Right ventricle myocardium inferior (tissue), 1 donor: ENCODE data around the gene SLC36A3. TPM values are rescaled to one million over a fixed set of nuclear protein-coding genes. Genes with fewer than 3 reads are reported as not detected.
"Not testable (repeated sequence)": the region's sequence is repeated elsewhere in the genome, so short reads cannot be mapped to it uniquely, and the experiment has no call there.

Experiments used
- ATAC-seq: fragments of 200-7000 bp; cut with Tn5 transposase; one replicate; pipeline ENCODE4 v1.9.1; 2020; ENCODE audit warnings: mild to moderate bottlenecking, moderate library complexity
- DNase-seq: peaks from one replicate; pipeline ENCODE4 v3.0.0; 2021; ENCODE audit errors: missing footprints
- intact Hi-C: fragments of 100-400 bp; cut with DNase I; formaldehyde crosslinking; loops from one replicate; pipeline ENCODE4 v1.11.0; 2022
- total RNA-seq: library from RNA; stranded (reverse); fragmentation: NEBNext Ultra II Directional; extraction: Animal tissue kit (Norgen Biotek cat#: 25700); gene quantifications from one replicate; pipeline ENCODE4 v1.2.1, GENCODE V29; 2021
- donor health status: DM: no; HTN: yes; CAD: no; lungs with severe emphysema.

SLC36A3 gene
- total RNA-seq, 1 donor from 2014 or later = not detected

GRCh38 chr5:151310932-151311331 is 7.4 kb upstream of the SLC36A3 start:
- intact Hi-C loops = loop anchor here (10.0 kb wide), 1 partner anchor 186 kb away; no protein-coding TSS in a partner anchor
- ATAC-seq = no peak
- no peak for DNase-seq

GRCh38 chr5:151309821-151310220 is 6.3 kb upstream of the SLC36A3 start:
- ATAC-seq, DNase-seq: not testable (repeated sequence)
- intact Hi-C loops = loop anchor here (10.0 kb wide), 1 partner anchor 185 kb away; no protein-coding TSS in a partner anchor

- intact Hi-C loops, ATAC-seq, DNase-seq: not testable (repeated sequence)
These were observed 5.7 kb upstream of the SLC36A3 start for GRCh38 chr5:151309266-151309665.

- DNase-seq = no peak
- no peak for ATAC-seq
- intact Hi-C loops = no loop called here
These were observed 5.3 kb downstream of the SLC36A3 start for GRCh38 chr5:151298063-151298855.

GRCh38 chr5:151296974-151297373 is 6.6 kb downstream of the SLC36A3 start:
- intact Hi-C loops = no loop called here
- DNase-seq (no peak), ATAC-seq (no peak)

- DNase-seq = no peak
- ATAC-seq = no peak
- intact Hi-C loops = no loop called here
These were observed 7.1 kb downstream of the SLC36A3 start for GRCh38 chr5:151296478-151296830.

GRCh38 chr5:151295791-151296477 is 7.6 kb downstream of the SLC36A3 start:
- intact Hi-C loops = no loop called here
- ATAC-seq (no peak), DNase-seq (no peak)

GRCh38 chr5:151295138-151295537 is 8.4 kb downstream of the SLC36A3 start:
- ATAC-seq = no peak
- intact Hi-C loops = no loop called here

GRCh38 chr5:151293624-151294023 is 9.9 kb downstream of the SLC36A3 start:
- DNase-seq = no peak
- no peak for ATAC-seq
- intact Hi-C loops = no loop called here

More at GRCh38 chr5:151295138-151295537, 8.4 kb downstream of the SLC36A3 start:
- no peak for DNase-seq

GRCh38 chr5:151288180-151288579 is 15.4 kb downstream of the SLC36A3 start:
- intact Hi-C loops = no loop called here
- ATAC-seq (no peak), DNase-seq (no peak)

GRCh38 chr5:151286246-151286645 is 17.3 kb downstream of the SLC36A3 start:
- DNase-seq (no peak), ATAC-seq (no peak)

GRCh38 chr5:151285683-151286082 is 17.9 kb downstream of the SLC36A3 start:
- DNase-seq = no peak
- ATAC-seq = no peak
- intact Hi-C loops = no loop called here

More at GRCh38 chr5:151286246-151286645, 17.3 kb downstream of the SLC36A3 start:
- intact Hi-C loops = no loop called here

- ATAC-seq (no peak), DNase-seq (no peak)
- intact Hi-C loops = no loop called here
These were observed 19.1 kb downstream of the SLC36A3 start for GRCh38 chr5:151284392-151284967.

GRCh38 chr5:151283120-151283825 is 20.3 kb downstream of the SLC36A3 start:
- ATAC-seq = no peak

GRCh38 chr5:151281001-151281639 is 22.4 kb downstream of the SLC36A3 start:
- intact Hi-C loops = no loop called here
- no peak for DNase-seq
- ATAC-seq = no peak

More at GRCh38 chr5:151283120-151283825, 20.3 kb downstream of the SLC36A3 start:
- intact Hi-C loops = no loop called here
- DNase-seq = no peak

GRCh38 chr5:151280443-151280842 is 23.1 kb downstream of the SLC36A3 start:
- no peak for DNase-seq
- ATAC-seq = no peak
- intact Hi-C loops = no loop called here

- intact Hi-C loops = no loop called here
- ATAC-seq (no peak), DNase-seq (no peak)
These were observed 24.7 kb downstream of the SLC36A3 start for GRCh38 chr5:151278845-151279244.

- intact Hi-C loops = no loop called here
- ATAC-seq (no peak), DNase-seq (no peak)
These were observed 27.8 kb downstream of the SLC36A3 start for GRCh38 chr5:151275803-151276202.

- no peak for DNase-seq
- intact Hi-C loops = no loop called here
- ATAC-seq = no peak
These were observed 28.9 kb downstream of the SLC36A3 start for GRCh38 chr5:151274666-151275065.
